ENCODE results near the gene PNPLA5. TPM values are rescaled to one million over a fixed set of nuclear protein-coding genes. Genes with fewer than 3 reads are reported as not detected.

PNPLA5 gene
- polyA plus RNA-seq, 3 donors: not detected

- no peak overlapping the region for H3K4me2 ChIP-seq (replicated peaks; ENCODE audit: extremely low read depth, low read length, poor library complexity, severe bottlenecking)
- no peaks in the 10 kb centered on the region for H3K4me1 ChIP-seq (ENCODE audit: control insufficient read depth in 1 of 2, insufficient read depth in 2 of 2, low read length in 2 of 2)
- no peak overlapping the region for H3K27ac ChIP-seq (ENCODE audit: low read depth in 1 of 2, low read length in 2 of 2)
- no peaks in the 10 kb centered on the region for H3K9me3 ChIP-seq (replicated peaks in 1 of 2; ENCODE audit: control insufficient read depth in 1 of 2, insufficient read depth in 1 of 2, low read length in 2 of 2)
- Mint-ChIP-seq H3K4me1 (no peaks in the 10 kb centered on the region), H3K27me3 (ENCODE audit: low read depth in 3 of 3) (peaks cover 35 to 52% (median 42%) of the 10 kb centered on the region in 3 donors), H3K36me3 (peaks cover 0 to 4% of the 10 kb centered on the region in 2 donors), H3K9me3 (peaks cover 0 to 22% (median 10%) of the 10 kb centered on the region in 7 donors), H3K27ac (no peak overlapping the region), H3K4me3 (no peak overlapping the region)
- no peaks in the 10 kb centered on the region for H4K20me1 ChIP-seq (ENCODE audit: insufficient read depth, low read length)
- H3K36me3 ChIP-seq (replicated peaks in 1 of 2; ENCODE audit: control insufficient read depth in 1 of 2, insufficient read depth in 2 of 2, low read length in 2 of 2): no peaks in the 10 kb centered on the region
- WGBS (ENCODE audit: insufficient coverage): 85% methylated on average over 6 of the region's 14 CpGs
- TF ChIP-seq CTCF (IDR thresholded peaks at IDR 0.05): no peak
- H3K4me3 ChIP-seq (replicated peaks in 1 of 3; ENCODE audit: low read depth in 2 of 3, low read length in 3 of 3): no peak overlapping the region
- H2AFZ ChIP-seq (ENCODE audit: insufficient read depth, low read depth, low read length, poor library complexity, severe bottlenecking): no peak overlapping the region
- DNase-seq: no peak
- intact Hi-C loops (cut with micrococcal nuclease): no loop called here
- no peaks in the 10 kb centered on the region for H3K79me2 ChIP-seq (ENCODE audit: insufficient read depth, low read length)
- no peak overlapping the region for H3K9ac ChIP-seq (ENCODE audit: insufficient read depth, low read length, poor library complexity, severe bottlenecking)
- H3K27me3 ChIP-seq (ENCODE audit: control insufficient read depth in 2 of 2, insufficient read depth in 2 of 2, low read length in 2 of 2): peaks cover 18 to 35% of the 10 kb centered on the region in 2 donors
Observed at GRCh38 chr22:43859621-43860020, 32.2 kb downstream of the PNPLA5 start.

- intact Hi-C loops (cut with micrococcal nuclease): no loop called here
- Histone ChIP-seq H3K4me2 (replicated peaks; ENCODE audit: extremely low read depth, low read length, poor library complexity, severe bottlenecking) (no peak overlapping the region), H4K20me1 (ENCODE audit: insufficient read depth, low read length) (no peaks in the 10 kb centered on the region), H3K4me3 (replicated peaks in 1 of 3; ENCODE audit: low read depth in 2 of 3, low read length in 3 of 3) (no peak overlapping the region), H3K79me2 (ENCODE audit: insufficient read depth, low read length) (no peaks in the 10 kb centered on the region), H3K27me3 (ENCODE audit: control insufficient read depth in 2 of 2, insufficient read depth in 2 of 2, low read length in 2 of 2) (peaks cover 17 to 31% of the 10 kb centered on the region in 2 donors), H3K9me3 (replicated peaks in 1 of 2; ENCODE audit: control insufficient read depth in 1 of 2, insufficient read depth in 1 of 2, low read length in 2 of 2) (no peaks in the 10 kb centered on the region), H3K9ac (ENCODE audit: insufficient read depth, low read length, poor library complexity, severe bottlenecking) (no peak overlapping the region), H3K27ac (ENCODE audit: low read depth in 1 of 2, low read length in 2 of 2) (no peak overlapping the region), H3K36me3 (replicated peaks in 1 of 2; ENCODE audit: control insufficient read depth in 1 of 2, insufficient read depth in 2 of 2, low read length in 2 of 2) (no peaks in the 10 kb centered on the region), H2AFZ (ENCODE audit: insufficient read depth, low read depth, low read length, poor library complexity, severe bottlenecking) (no peak overlapping the region), H3K4me1 (ENCODE audit: control insufficient read depth in 1 of 2, insufficient read depth in 2 of 2, low read length in 2 of 2) (no peaks in the 10 kb centered on the region)
- no peaks in the 10 kb centered on the region for H3K4me1 Mint-ChIP-seq
- no peak for TF ChIP-seq CTCF (IDR thresholded peaks at IDR 0.05)
- 84% methylated on average over 6 of the region's 7 CpGs for WGBS (ENCODE audit: insufficient coverage)
- H3K9me3 Mint-ChIP-seq: peaks cover 0 to 22% (median 10%) of the 10 kb centered on the region in 7 donors
- no peak overlapping the region for H3K4me3 Mint-ChIP-seq
- H3K36me3 Mint-ChIP-seq: peaks cover 0 to 4% of the 10 kb centered on the region in 2 donors
- no peak for DNase-seq
- H3K27me3 Mint-ChIP-seq (ENCODE audit: low read depth in 3 of 3): peaks cover 33 to 48% (median 38%) of the 10 kb centered on the region in 3 donors
- no peak overlapping the region for H3K27ac Mint-ChIP-seq
Observed at GRCh38 chr22:43859176-43859575, 32.6 kb downstream of the PNPLA5 start.

Data from CD14-positive monocyte (primary cell).